HG03159 (cell line): ENCODE results near the gene FRAS1.
A peak's percentile ranks its signal among the peaks of the same experiment; 100 is the strongest.

Source experiments
- ATAC-seq: cut with Tn5 transposase; IDR thresholded peaks from one replicate; pipeline ENCODE4 v1.9.1; 2021; ENCODE audit warnings: mild to moderate bottlenecking, moderate library complexity; ENCODE audit not compliant: unreplicated experiment

FRAS1 gene

GRCh38 chr4:78562687-78563086, 505.6 kb downstream of the FRAS1 start:
- ATAC-seq: no peak

GRCh38 chr4:78565971-78566372, 508.8 kb downstream of the FRAS1 start:
- no peak for ATAC-seq

DNA sequence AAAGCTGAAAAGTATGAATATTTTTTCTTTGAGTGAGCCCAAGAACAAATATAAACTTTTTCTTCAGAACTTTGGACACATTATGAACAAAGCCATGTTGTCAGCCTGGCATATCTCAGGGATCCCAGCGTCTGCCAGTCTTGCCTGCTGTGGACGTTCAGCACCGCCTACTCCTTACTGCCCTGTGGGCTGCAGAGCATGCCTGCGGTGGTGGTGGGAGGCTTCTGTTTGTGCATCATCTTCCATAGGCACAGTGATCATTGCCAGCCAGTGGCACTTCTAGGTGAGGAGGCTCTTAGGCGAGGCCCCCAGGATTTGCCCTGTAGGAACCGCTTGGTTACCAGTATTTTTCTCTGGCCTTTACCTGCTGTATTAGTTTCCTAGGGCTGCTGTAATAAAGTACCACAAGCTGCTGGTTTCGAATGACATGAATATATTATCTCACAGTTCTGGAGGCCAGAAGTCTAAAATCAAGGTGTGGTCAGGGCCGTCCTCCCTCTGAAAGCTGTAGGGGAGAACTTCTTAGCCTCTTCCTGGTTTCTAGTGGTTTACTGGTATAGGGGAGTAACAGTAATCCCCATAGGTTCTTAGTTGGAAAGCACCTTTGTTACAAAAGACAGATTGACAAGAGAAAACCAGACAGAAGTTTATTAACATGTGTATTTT, 509.8 kb downstream of the FRAS1 start:
- peak; percentile 65 for ATAC-seq

- no peak for ATAC-seq
Measured at GRCh38 chr4:78567500-78568060, 510.5 kb downstream of the FRAS1 start.

GRCh38 chr4:78568640-78569305, 511.6 kb downstream of the FRAS1 start:
- peak; percentile 53 for ATAC-seq

- no peak for ATAC-seq
Measured at GRCh38 chr4:78569306-78569821, 512.2 kb downstream of the FRAS1 start.

DNA sequence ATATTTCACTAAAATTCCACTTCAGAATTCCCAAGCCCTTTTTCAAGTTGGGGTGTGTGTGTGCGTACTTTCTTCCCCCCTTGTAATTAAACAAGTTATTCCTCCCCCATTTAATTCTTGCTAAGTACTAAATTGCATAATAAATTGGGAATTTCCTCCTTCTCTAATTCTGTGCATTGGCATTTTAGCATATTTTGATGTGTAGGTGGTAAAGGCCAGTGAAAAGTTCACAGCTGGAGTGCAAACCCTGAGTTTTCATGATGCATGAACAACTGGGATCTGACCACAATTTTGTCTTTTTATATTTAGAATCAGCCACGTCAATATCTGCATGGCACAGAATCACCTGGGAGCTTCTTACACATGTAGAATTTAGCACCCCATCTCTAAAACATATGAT, 513.0 kb downstream of the FRAS1 start:
- no peak for ATAC-seq

DNA sequence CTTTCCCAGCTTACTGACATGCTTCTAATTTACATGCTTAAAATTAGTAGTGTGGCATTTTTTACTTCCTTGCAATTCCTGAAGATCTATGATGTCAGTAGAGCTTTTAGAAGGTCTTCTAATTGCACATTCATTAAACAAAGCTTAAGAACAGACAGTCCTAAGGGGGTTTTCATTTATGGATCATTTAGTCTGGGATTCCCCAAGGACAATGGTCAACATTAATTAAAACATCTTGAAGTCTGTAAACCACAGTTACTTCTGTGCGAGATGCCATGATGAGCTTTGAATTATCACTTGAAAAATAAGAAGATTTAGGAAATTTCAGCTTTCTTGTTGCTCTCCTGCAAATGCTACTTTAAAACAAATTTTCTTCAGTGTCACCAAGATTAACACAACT, 514.7 kb downstream of the FRAS1 start:
- no peak for ATAC-seq

GRCh38 chr4:78578674-78579425, 521.7 kb downstream of the FRAS1 start:
- ATAC-seq: no peak

DNA sequence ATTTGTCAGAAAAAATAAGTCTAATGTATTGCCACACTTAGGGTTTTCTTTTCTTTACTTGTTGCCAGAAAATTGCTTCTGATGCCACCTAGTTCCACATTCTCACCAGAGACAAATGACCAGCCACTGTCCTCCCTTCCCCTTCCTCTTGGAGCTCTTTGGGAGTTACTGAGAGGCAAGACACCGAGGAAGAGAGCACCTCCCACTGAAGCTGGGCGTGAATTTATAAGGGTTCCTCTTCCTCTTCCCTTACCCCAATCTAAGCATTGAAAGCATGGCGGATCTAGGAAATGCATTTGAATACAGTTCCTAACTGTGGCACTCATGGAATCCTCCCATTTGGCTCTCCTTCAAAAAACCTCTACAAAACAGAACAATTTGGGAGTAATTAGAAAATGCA, 524.5 kb downstream of the FRAS1 start:
- ATAC-seq: no peak

GRCh38 chr4:78584863-78585547, 527.9 kb downstream of the FRAS1 start:
- no peak for ATAC-seq

GRCh38 chr4:78585633-78586032, 528.5 kb downstream of the FRAS1 start:
- ATAC-seq: no peak

- ATAC-seq: no peak
Measured at GRCh38 chr4:78588894-78589545, 531.9 kb downstream of the FRAS1 start.

DNA sequence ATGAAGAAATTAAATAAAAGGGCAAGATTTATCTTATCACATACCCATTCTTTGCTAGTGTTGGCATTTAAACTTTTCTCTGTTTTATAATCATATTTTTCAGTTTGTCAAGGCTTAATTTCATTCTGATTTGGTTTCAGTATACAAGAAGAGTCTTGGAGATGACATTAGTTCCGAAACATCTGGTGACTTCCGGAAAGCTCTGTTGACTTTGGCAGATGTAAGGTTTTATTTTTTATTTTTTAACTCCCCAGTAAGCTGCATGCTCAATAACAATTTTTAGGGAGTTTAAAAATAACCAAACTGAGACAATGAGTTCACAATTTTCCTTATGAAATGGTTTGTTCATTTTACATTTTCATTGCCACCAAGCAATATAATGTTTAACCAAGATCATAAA, 534.3 kb downstream of the FRAS1 start:
- no peak for ATAC-seq

GRCh38 chr4:78592088-78592783, 535.1 kb downstream of the FRAS1 start:
- ATAC-seq: no peak
